PC-3 (cell line): ENCODE results near the gene PPP1R3E. TPM values are rescaled to one million over a fixed set of nuclear protein-coding genes. Genes with fewer than 3 reads are reported as not detected.
"Not testable (repeated sequence)": the region's sequence is repeated elsewhere in the genome, so short reads cannot be mapped to it uniquely, and the experiment has no call there.

Source experiments
- ATAC-seq: fragments of 200-7000 bp; cut with Tn5 transposase; 2 replicates; pipeline ENCODE4 v1.9.1; 2020; ENCODE audit warnings: mild to moderate bottlenecking, moderate library complexity
- BruUV-seq: library from RNA; stranded (reverse); fragments of 400-500 nt; replicated peaks from 2 replicates; lab custom pipeline; 2021; lab: Mats Ljungman, UMichigan
- CTCF ChIA-PET: fragments of 300-600 bp; sonication (Branson Sonifier 250); formaldehyde crosslinking; loops from one replicate; lab custom pipeline; 2022; ENCODE audit warnings: antibody characterized with exemption; lab: Charles Lee
- POLR2A ChIA-PET: fragments of 300-600 bp; sonication (Branson Sonifier 250); formaldehyde crosslinking; loops from one replicate; lab custom pipeline; 2022; ENCODE audit warnings: antibody characterized with exemption; ENCODE audit not compliant: unreplicated experiment; lab: Charles Lee
- DNase-seq: peaks from one replicate; pipeline ENCODE4 v3.0.0-alpha.2; 2015
- H2AFZ ChIP-seq: fragments of 300-600 bp; sonication (generic); 2 replicates; pipeline ENCODE4 v1.6.0; 2016; ENCODE audit warnings: antibody characterized with exemption, low read length
- H3F3A ChIP-seq: fragments of 300-600 bp; sonication (generic); one replicate; pipeline ENCODE4 v1.6.0; 2017; ENCODE audit warnings: antibody characterized with exemption, low read length, control low read depth, mild to moderate bottlenecking; ENCODE audit not compliant: unreplicated experiment
- H3K27ac ChIP-seq: fragments of 300-600 bp; sonication (generic); 2 replicates; pipeline ENCODE4 v1.5.1; 2016; ENCODE audit warnings: mild to moderate bottlenecking, low read length
- H3K27me3 ChIP-seq: fragments of 300-600 bp; sonication (generic); 2 replicates; pipeline ENCODE4 v1.6.1; 2016; ENCODE audit warnings: low read length, mixed read lengths
- H3K36me3 ChIP-seq: fragments of 300-600 bp; sonication (generic); 2 replicates; pipeline ENCODE4 v1.6.1; 2016; ENCODE audit warnings: low read depth, mixed run types, low read length, mixed read lengths
- H3K4me1 ChIP-seq: fragments of 300-600 bp; sonication (generic); 2 replicates; pipeline ENCODE4 v1.5.1; 2016; ENCODE audit warnings: low read length; ENCODE audit not compliant: insufficient read depth
- H3K4me2 ChIP-seq: fragments of 300-600 bp; sonication (generic); 2 replicates; pipeline ENCODE4 v1.6.0; 2016; ENCODE audit warnings: low read length
- H3K4me3 ChIP-seq: fragments of 300-600 bp; sonication (generic); 2 replicates; pipeline ENCODE4 v1.5.1; 2016; ENCODE audit warnings: mild to moderate bottlenecking, low read length, mixed read lengths
- H3K79me2 ChIP-seq: fragments of 300-600 bp; sonication (generic); 2 replicates; pipeline ENCODE4 v1.6.1; 2017; ENCODE audit warnings: low read length, mixed read lengths
- H3K9ac ChIP-seq: fragments of 300-600 bp; sonication (generic); 2 replicates; pipeline ENCODE4 v1.6.0; 2016; ENCODE audit warnings: mild to moderate bottlenecking, low read length
- H3K9me2 ChIP-seq: fragments of 300-600 bp; sonication (generic); replicated peaks from 2 replicates; pipeline ENCODE4 v1.6.1; 2016; ENCODE audit warnings: mixed run types, low read length, mixed read lengths
- H3K9me3 ChIP-seq: fragments of 300-600 bp; sonication (generic); 2 replicates; pipeline ENCODE4 v1.6.1; 2016; ENCODE audit warnings: low read length, mixed read lengths
- H4K20me1 ChIP-seq: fragments of 300-600 bp; sonication (generic); 2 replicates; pipeline ENCODE4 v1.6.1; 2016; ENCODE audit warnings: low read length, mixed read lengths
- EZH2 ChIP-seq: fragments of 300-600 bp; sonication (generic); IDR thresholded peaks from one replicate; pipeline ENCODE4 v1.6.1; 2017; ENCODE audit warnings: antibody characterized with exemption, mild to moderate bottlenecking, low read length; ENCODE audit not compliant: unreplicated experiment
- EZH2phosphoT487 ChIP-seq: fragments of 300-600 bp; sonication (generic); IDR thresholded peaks from 2 replicates; pipeline ENCODE4 v1.6.1; 2018; ENCODE audit warnings: mild to moderate bottlenecking, antibody characterized with exemption, low read length, borderline replicate concordance
- intact Hi-C: fragments of 100-400 bp; cut with micrococcal nuclease; formaldehyde crosslinking; loops from 2 replicates; pipeline ENCODE4 v1.9.0; 2023
- total RNA-seq: library from RNA; depleted of rRNA; stranded (reverse); fragments of >200 nt; gene quantifications from 2 replicates; pipeline ENCODE4 v1.2.3, GENCODE V29; 2014
- TF ChIP-seq, protein P1 (sequence below): fragments of 300-600 bp; sonication (generic); conservative IDR thresholded peaks from 2 replicates; pipeline ENCODE4 v1.5.1; 2017; ENCODE audit warnings: antibody characterized with exemption, low read depth, mild to moderate bottlenecking, low read length

Gene PPP1R3E
- total RNA-seq, 1 experiment from 2014 or later, result 3.2 TPM

- no peaks in the 10 kb centered on the region for H3K27me3 ChIP-seq
- no peaks in the 10 kb centered on the region for H3K9me3 ChIP-seq
- intact Hi-C loops, result no loop called here
- H3K79me2 ChIP-seq, result peaks cover 21% of the 10 kb centered on the region
- DNase-seq, result no peak
- H3K27ac ChIP-seq, result no peak overlapping the region
- no peaks in the 10 kb centered on the region for H3F3A ChIP-seq
- ATAC-seq, result no peak
- no peak overlapping the region for H3K9ac ChIP-seq
- H3K9me2 ChIP-seq, result no peaks in the 10 kb centered on the region
- CTCF ChIA-PET, result no interaction called here
- H3K4me2 ChIP-seq, result no peak overlapping the region
- peaks cover 13% of the 10 kb centered on the region for H3K4me1 ChIP-seq
- H2AFZ ChIP-seq, result no peak overlapping the region
- POLR2A ChIA-PET, result no interaction called here
- no peak for TF ChIP-seq EZH2phosphoT487
- TF ChIP-seq, protein P1, sequence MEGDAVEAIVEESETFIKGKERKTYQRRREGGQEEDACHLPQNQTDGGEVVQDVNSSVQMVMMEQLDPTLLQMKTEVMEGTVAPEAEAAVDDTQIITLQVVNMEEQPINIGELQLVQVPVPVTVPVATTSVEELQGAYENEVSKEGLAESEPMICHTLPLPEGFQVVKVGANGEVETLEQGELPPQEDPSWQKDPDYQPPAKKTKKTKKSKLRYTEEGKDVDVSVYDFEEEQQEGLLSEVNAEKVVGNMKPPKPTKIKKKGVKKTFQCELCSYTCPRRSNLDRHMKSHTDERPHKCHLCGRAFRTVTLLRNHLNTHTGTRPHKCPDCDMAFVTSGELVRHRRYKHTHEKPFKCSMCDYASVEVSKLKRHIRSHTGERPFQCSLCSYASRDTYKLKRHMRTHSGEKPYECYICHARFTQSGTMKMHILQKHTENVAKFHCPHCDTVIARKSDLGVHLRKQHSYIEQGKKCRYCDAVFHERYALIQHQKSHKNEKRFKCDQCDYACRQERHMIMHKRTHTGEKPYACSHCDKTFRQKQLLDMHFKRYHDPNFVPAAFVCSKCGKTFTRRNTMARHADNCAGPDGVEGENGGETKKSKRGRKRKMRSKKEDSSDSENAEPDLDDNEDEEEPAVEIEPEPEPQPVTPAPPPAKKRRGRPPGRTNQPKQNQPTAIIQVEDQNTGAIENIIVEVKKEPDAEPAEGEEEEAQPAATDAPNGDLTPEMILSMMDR, result no peak
- no peak for TF ChIP-seq EZH2
- no TSS peak for BruUV-seq
- H4K20me1 ChIP-seq, result no peaks in the 10 kb centered on the region
- H3K36me3 ChIP-seq, result no peaks in the 10 kb centered on the region
- H3K4me3 ChIP-seq, result no peak overlapping the region
These were observed 21.4 kb downstream of the PPP1R3E start for GRCh38 chr14:23281247-23281646.

GRCh38 chr14:23277928-23278327, 24.7 kb downstream of the PPP1R3E start:
- H2AFZ ChIP-seq, CTCF ChIA-PET, H3K4me3 ChIP-seq, H3K79me2 ChIP-seq, H3K4me2 ChIP-seq, H4K20me1 ChIP-seq, H3K9ac ChIP-seq, H3K9me3 ChIP-seq, H3F3A ChIP-seq, H3K36me3 ChIP-seq, intact Hi-C loops, H3K27ac ChIP-seq, H3K4me1 ChIP-seq, H3K27me3 ChIP-seq, ATAC-seq, DNase-seq, H3K9me2 ChIP-seq, BruUV-seq, POLR2A ChIA-PET: not testable (repeated sequence)

DNA sequence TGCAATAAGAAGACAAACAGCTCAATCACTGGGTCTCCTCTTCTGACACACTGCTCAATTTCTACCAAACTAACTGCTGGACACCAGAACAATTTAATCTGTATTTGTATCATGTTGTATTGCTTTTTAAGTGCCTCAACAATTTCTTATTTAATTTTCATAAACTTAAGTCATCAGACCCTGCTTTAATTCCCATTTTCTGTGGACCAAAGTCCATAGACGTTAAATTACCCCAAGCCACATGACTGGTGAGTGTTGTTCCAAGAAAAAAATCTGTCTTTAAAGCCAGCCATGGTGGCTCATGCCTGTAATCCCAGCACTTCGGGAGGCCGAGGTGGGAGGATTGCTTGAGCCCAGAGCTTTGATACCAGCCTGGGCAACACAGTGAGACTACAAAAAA, 25.5 kb downstream of the PPP1R3E start:
- H2AFZ ChIP-seq, result no peak overlapping the region
- ATAC-seq (no peak), DNase-seq (no peak)
- no peak overlapping the region for H3K4me2 ChIP-seq
- H3K36me3 ChIP-seq, result no peaks in the 10 kb centered on the region
- H3K27me3 ChIP-seq, result no peaks in the 10 kb centered on the region
- no peaks in the 10 kb centered on the region for H4K20me1 ChIP-seq
- no peaks in the 10 kb centered on the region for H3K79me2 ChIP-seq
- H3K9me3 ChIP-seq, result no peaks in the 10 kb centered on the region
- H3K27ac ChIP-seq, result no peak overlapping the region
- no peaks in the 10 kb centered on the region for H3F3A ChIP-seq
- no peak overlapping the region for H3K9ac ChIP-seq
- no peaks in the 10 kb centered on the region for H3K4me1 ChIP-seq
- POLR2A ChIA-PET, result no interaction called here
- CTCF ChIA-PET, result no interaction called here
- no TSS peak for BruUV-seq
- TF ChIP-seq EZH2, result no peak
- TF ChIP-seq, protein P1, result no peak
- TF ChIP-seq EZH2phosphoT487, result no peak
- intact Hi-C loops, result no loop called here
- no peak overlapping the region for H3K4me3 ChIP-seq
- H3K9me2 ChIP-seq, result no peaks in the 10 kb centered on the region
